GM18520 (cell line): Measurements from ENCODE around the gene LRRTM4.

Source experiments
- ATAC-seq: cut with Tn5 transposase; IDR thresholded peaks from one replicate; pipeline ENCODE4 v1.9.1; 2021; ENCODE audit not compliant: unreplicated experiment

Gene LRRTM4

DNA sequence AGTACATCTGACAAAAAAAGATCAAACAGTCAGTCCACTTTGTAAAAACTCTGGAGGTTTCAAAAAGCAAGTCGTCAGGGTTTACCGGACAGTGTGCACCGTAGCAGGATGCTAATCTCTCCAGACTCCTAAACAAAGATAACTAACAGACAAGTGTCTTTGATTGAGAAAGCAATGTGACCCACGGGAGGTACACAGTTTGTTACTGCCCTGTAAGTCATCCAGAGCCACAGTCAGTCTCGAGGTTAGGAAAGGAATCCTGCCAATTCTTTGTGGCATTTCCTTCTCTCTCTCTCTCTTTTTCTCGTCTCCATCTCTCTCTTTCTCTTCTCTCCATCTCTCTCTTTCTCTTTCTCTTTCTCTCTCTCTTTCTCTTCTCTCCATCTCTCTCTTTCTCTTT is 42.8 kb downstream of the LRRTM4 start:
- no peak for ATAC-seq

DNA sequence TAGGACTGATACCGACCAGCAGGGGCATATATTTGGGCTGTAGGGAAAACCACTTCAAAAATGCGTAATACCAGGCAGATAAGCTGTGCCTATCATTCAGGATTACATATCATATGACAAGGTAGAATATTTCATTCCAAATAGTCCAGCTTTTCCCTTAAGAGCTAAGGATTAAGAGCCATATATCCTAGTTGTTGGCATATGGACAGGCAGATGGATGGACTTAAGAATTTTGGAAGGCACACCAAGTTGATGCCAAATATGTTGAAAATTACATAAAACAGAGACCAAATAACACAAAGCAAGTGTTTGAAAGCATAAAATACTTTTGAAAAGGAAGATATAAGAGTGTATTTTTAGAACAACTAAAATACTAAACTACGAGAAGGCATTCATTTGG is 52.1 kb downstream of the LRRTM4 start:
- ATAC-seq, result no peak

DNA sequence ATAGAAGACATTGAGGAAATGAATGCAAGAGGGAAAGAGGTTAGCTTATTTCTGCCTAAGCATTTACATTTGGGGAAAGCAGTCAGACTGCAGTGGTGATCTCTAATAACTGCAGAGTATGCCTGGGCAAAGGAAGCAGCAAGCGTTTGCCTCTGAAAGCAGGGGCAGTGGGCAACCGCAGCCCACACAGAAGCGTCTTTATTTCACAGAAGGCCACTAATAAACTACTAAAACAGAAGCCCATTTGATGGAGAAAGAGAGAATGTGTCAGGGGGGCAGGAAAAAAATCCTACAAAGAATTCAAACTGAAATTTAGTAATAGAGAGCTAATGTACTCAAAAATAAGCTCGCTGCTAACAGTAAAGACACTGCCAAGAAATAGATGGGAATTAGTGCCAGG is 53.1 kb downstream of the LRRTM4 start:
- no peak for ATAC-seq

DNA sequence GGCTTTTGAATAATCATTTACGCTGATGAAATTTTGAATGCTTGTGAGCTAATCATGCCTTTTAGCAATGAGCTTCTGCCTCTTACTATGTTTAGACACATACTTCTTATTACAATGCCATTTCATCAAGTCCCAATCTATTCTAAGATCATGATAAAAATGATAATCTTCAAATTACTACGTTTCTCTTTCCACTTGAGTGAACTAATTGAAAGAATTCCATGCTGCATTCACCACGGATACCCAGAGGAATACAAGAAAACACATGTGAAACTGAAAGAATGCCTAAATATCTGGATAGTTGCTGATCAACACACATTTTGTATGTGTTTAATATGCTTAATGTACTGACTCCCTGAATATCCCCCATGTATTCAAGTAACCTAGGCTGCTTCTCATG is 62.3 kb downstream of the LRRTM4 start:
- ATAC-seq, result no peak

DNA sequence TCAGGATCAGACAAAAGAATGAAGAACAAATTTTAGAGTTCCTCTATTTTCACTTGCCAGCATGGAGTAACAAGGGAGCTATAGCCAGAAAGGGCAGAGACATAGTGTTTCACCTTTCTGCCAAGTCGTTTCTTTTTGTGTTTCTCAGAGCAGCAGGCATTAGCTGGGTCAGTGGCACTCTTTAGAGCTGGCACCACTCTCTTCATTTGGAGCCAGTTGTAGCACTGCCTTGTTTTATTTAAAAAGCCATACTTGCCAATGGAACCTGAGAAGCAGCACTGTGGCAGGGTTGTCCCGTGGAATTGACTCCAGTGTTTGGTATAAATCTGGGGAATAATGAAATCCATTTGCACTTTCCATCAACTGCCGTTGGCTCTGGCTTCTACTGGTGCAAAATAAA is 64.0 kb downstream of the LRRTM4 start:
- ATAC-seq, result no peak

DNA sequence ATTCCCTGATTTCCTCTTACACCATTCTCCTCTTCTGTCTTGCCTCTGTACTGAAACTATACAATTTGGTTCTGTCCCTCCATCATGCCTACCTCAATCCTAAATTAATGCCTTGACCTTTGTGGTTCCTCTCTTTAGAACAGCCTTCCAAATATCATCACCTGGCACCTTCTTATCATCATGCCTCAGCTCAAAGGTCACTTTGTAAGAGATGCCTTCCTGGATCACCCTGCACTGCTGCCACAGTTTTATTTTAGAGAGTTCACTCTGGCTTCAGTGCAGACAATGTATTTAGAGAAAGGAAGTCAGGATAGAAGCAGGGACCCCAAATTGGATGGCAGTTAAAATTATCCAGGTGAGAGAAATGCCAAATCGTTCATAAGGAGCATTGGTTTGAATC is 64.5 kb downstream of the LRRTM4 start:
- ATAC-seq, result no peak

DNA sequence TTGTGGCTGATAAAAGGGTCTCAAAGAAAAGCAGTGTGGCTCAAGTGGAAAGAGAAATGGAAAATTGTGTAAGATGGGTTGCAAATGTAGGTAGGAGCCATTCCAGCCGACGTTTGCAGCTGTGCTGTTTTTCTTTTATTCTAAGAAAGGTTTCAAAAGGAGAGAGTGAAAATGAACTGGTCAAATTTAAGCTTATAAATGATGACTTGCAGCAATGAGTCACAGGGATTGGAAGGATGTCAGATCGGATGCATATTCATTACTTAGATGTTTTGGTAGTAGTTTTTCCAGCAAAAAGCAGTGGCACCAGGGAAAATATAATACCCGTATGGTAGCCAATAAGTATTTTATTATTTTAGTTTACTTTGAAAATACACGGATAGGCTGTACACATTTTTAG is 79.1 kb downstream of the LRRTM4 start:
- no peak for ATAC-seq

DNA sequence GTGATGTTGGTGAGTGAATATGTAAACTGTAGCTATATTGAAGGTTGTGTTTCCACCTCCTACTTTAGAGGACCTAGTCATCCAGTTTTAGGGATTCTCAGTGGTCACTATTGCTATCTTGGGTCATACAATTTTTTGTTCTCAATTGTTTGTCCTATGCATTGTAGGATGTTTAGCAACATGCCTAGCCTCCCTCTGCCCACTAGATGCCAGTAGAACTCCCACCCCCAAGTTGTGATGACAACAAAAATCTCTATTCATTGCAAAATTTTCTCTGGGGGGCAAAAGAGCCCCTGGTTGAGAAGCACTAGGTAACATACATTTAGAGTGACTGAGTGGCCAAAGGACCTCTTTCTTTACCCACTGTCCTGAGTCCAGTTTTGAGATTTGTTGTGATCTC is 87.3 kb downstream of the LRRTM4 start:
- no peak for ATAC-seq

DNA sequence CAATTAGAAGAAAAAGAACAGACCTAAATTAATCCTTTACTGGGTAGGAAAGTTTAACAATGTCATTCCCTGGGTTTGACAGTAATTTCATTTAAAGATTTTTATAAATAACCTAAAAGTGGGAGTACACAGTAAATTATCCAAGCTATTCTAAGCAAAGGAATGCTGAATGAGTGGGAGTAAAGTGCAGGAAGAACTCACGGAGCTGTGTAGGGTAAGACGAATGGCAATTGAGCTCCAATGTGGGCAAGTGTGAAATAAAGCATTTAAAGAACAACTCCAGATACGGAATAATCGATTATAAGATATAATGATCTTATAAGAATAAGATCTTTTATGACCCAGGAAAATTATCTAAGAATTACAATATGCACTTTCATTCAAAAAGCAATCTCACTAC is 93.2 kb downstream of the LRRTM4 start:
- no peak for ATAC-seq

DNA sequence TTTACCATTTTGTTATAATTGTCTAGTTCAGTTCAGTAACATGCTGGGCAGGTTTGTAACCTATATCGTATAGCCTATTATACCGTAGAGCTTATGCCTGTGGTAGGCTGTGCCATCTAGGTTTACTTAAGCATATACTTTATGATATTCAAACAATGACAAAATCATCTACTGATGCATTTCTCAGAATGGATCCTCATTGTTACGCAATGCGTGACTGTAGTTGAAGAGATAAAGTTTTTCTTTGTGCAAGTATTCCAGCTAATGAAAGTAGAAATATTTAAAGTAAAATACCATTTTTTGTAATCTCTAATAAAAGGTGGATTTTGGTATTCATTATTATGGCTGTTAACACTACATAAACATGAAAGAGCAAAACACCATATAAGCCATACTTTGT is 100.2 kb downstream of the LRRTM4 start:
- ATAC-seq, result no peak

DNA sequence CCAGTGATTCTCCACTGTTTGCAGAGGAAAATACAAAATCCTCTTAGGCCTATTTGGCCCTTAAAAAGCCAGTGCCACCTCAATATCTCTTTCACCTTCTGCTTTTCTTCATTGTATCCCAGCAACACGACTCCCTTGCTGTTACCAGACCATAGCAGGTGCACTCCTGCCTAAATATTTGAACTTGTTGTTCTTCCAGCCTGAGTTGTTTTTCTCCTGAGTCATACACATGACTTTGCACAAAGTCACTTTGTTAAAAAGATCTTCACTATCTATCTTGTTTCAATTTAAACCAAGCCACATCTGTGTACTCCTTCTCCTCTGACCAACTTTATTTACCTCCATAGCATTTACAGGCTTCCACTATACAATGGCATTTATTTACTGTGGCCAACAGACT is 103.6 kb downstream of the LRRTM4 start:
- ATAC-seq, result no peak

DNA sequence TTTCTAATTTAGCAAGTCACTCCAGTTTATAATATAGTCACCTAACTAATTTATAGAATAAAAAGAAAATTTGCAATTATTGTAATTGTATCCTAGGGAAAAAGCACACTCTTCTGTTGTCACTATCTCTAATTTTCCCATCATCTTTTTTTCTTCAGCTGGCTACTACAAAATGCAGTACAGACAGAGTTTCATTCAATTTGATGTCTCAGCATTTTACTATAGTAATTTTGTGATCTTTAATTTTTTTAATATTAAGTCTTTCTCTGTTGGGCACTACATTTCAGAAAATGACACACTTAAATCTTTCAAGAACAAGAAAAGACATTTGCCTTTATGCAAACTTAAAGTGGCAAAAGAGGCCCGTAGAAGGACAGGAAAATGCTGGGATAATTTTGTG is 118.0 kb downstream of the LRRTM4 start:
- no peak for ATAC-seq

DNA sequence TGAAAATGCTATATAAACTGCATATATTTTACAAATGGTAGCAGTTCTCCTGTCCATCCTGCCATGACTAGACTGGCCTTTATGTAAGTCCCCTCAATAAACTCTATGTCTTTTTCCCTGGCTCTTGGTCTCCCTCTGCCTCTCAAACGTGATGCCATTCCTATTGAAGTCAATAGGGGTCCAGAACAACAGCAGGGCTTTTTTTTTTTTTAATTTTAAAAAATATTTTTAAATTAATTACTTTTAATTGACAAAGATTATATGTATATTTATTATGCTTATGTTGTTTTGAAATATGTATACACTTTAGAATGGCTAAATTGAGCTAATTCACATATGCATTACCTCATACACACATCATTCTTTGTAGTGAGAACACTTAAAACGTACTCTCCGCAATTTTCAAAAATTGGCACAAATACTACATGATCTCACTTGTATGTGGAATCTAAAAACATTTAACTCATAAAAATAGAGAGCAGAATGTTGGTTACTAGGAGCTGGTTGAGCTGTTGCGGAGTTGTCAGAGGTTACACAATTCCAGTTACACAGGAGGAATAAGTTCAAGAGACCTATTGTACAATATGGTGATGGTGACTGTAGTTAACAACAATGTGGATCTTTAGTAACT is 123.1 kb downstream of the LRRTM4 start:
- ATAC-seq, result no peak

DNA sequence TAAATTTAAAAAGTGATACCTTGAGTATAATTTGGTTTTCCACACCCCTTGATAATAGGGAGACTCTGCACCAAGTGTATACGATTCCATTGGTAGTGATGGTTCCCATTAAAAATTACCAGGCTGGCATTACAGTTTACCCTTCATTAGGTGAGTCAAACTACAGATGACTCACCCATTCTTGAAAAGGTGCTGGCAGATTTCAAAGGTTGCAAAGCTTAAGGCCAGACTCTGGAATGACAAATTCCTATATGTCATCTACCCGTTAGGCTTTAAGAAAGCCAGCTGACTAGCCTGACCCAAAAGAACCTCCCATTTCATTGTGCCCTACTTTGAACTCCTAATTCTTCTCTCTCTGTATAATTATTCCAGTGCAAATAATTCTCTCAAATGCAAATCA is 124.4 kb downstream of the LRRTM4 start:
- ATAC-seq, result no peak

DNA sequence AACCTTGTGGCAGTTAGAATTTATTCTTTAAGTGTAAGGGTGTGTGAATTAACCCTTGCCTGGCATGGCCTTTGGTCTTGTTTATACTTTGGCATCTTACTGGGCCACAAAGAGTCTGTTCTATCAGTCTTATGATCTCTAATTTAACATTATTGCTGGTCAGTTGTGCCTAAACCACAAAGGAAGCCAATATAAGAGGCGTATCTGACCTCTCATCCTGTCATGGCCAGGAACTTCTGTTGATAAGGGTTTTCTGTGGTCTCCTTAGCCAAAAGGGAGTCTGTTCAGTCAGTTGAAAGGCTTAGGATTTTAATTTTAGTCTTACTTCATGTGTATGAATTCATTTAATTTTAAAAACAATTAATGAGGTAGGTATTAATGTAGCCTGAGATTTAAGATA is 127.2 kb downstream of the LRRTM4 start:
- no peak for ATAC-seq

DNA sequence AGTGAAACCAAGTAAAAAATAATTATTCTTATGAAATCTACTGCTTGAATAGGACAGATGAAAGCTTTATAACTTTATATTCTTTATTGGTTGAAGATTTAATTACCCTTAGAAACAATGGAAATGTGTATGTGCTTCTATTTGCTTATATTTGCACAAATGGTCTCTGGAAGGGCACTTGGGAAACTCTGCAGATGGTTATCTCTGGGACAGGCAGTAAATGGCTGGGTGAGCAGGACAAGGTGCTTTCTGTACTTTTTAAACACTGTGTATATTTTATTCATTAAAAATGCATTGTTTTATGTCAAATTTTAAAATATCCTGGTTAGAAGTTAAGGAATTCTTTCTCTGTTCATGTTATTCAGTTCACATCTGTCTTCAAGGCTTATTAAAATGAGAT is 131.1 kb downstream of the LRRTM4 start:
- no peak for ATAC-seq

DNA sequence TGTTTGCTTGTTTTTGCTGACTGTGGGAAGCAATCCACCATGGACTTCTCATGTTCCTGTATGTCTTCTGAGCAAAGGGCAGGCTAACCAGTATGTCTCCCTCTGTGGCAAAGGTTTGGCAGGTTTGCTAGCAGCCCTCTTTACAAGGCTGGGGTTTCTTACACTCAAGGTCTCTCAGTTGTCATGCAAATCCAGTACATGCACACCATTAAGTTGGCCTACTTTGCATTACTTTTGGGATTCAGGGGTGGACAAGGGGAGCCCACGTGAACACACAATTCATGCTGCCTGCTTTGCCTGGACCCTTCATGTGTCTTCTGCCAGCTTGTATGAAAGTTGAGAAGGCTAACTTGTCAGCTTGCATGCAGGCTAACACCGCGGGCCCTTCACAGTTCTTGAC is 134.9 kb downstream of the LRRTM4 start:
- no peak for ATAC-seq

DNA sequence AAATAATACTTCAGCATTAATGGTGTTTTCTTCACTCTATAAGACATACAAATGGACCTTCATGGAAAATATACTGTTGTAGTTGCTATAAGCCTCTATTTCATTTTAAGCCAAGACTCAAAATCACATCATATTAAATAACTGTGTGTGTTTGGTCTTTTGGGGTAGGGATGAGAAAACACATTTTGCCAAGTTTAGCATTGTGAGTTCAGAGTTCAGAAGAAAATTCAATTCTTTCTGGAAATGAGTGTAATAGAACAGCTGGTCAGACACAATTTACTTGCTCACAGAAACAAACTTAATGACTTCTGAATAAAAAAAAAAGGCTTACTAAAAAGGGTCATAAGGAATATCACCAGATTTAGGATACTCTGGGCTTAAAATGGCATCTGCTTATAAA is 149.5 kb downstream of the LRRTM4 start:
- no peak for ATAC-seq

DNA sequence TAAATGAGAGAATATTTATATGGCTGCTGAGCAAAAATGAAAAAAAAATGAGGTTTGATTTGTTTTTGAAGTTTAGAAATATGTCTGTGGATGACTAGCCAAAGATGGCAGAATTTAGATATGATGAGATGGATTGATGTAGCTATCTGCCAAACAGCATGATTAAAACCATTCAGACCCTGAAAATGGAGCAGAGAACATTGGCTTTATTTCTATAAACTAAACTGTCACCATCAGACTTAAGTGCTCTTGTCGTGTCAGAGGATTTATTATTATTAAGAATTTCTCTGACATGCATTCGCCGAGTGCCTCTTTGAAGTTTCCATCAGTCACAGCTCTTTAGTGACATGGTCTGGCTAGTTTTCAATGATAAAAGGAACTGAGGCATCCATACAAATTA is 151.7 kb downstream of the LRRTM4 start:
- ATAC-seq, result no peak

DNA sequence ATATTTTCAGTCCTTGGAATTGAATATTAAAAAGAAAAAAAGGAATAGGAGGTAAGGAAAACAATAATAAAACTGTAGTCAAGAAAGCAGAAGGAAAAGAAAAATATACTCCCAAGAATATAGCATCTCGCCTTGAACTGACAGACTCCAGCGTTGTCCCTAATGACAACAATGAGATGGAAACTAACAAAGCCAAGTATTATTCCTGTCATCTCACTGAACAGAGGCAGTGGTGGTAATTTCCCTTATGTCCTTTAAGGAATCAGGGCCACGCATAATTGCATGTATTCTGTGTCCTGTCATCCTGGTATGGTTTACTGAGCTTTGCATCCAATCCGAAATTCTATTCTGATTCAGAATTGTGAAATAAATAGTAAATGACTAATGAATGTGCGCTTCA is 158.9 kb downstream of the LRRTM4 start:
- ATAC-seq, result no peak

DNA sequence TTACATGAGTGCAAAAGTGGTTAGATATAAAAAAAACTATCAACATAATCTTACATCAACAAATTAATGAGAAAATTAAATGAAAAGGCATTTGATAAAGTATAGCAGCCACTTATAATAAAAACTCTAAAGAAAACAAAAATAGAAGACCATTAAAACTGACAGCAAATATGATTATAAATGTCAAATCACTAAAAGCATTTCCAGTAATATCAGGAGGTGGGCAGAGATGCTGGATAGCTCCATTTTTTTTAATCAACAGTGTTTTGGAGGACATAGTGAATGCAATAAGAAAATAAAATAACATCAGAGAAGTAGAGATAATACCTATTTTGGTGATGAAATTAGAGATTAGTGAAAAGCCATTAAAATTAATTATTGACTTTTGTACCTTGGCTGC is 173.4 kb downstream of the LRRTM4 start:
- ATAC-seq, result no peak

DNA sequence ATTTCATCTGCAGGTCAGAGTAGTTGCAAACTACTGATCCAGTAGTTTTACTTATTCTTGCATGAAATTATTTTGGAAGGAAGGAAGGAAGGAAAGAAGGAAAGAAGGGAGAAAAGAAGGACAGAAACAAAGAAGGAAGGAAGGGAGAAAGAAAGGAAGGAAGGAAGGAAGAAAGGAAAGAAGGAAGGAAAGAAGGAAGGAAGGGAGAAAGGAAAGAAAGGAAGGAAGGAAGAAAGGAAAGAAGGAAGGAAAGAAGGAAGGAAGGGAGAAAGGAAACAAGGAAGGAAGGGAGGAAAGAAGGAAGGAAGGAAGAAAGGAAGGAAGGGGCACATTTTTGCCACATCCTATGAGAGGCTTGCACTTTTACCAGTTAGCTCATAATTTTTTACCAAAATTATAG is 186.2 kb downstream of the LRRTM4 start:
- no peak for ATAC-seq

DNA sequence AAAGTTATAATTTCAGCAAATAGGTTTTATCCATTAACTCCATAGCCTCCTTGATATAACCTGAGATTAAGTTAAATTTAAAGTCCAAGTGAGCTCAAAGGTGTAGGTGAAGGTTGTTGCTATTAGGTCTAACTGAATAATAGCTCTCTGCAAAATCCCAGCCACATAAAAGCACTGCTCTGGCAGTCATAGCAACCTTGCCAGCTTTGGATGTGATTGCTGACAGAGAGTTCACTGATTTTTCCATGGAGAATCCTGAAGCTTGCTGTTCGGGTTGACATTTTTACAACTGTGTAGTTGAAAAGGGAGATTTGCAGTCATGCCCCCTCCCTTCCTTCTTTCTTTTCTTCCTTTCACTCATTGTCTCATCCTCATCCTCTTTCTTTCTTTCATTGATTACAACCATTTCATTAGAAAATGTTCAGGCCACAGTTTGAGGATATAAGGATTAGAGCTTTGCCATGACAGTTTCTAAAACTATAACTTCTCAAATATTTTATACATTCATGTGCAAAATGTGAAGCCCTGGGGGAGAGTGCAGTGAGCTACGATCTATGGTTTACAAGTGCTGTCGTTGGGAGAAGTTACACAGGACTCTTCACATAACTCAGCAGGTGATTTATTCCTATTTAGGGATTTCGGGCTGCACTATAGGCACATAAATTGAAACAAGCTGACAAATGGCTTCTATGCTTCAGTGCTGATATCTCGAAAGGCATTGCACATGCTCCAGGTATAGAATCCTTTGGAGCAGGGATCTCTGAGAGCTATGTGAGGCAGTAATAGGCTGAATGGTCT is 193.8 kb downstream of the LRRTM4 start:
- no peak for ATAC-seq
